ENCODE data around the gene KIF5C. TPM values are rescaled to one million over a fixed set of nuclear protein-coding genes. Genes with fewer than 3 reads are reported as not detected.

Gene KIF5C
- total and polyA plus RNA-seq, 9 donors = 0.73 to 18.7 (median 3.3) TPM

DNA sequence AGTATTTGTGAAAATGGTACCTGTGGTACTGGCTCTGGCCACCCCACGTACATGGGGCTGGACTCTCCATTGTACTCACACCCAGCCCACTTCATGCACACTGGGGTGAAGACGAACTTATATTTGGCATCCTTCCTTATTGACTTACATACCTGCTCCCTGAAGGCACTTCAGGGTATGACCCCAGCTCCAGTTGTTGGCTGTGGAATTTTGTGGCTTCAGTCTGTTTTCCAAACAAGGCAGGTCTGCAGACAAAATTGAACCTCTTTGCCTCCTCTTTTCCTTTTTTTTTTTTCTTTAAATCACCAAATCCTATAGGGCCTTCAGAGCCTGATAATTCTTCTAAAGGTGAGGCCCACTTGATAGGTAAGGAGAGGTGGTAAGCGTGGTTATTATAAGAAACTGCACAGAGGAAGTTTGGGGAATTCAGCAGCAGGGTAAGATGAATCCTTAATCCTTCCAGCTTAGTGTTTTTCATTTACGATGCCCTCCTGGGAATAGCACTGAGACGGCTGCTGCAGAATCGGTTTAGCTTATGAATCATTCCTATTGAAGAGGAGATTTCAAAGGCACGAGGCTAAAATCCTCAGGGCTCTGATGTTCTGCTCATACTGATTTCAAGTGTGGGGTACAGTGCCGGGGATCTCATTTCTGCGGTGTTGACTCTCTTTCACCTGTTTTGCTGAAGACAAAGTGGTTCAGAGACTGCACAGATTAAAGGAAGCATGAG, 55.2 kb downstream of the KIF5C start:
- no peak for DNase-seq
- Histone ChIP-seq H3K36me3 (no peaks in the 10 kb centered on the region), H3K4me3 (no peak overlapping the region), H3K4me1 (ENCODE audit: insufficient read depth) (peaks cover 2% of the 10 kb centered on the region), H3K9me3 (no peaks in the 10 kb centered on the region), H3K27me3 (no peaks in the 10 kb centered on the region), H3K27ac (no peak overlapping the region)
- TF ChIP-seq EP300 (IDR thresholded peaks at IDR 0.05) = no peak
- TF ChIP-seq, protein P1, sequence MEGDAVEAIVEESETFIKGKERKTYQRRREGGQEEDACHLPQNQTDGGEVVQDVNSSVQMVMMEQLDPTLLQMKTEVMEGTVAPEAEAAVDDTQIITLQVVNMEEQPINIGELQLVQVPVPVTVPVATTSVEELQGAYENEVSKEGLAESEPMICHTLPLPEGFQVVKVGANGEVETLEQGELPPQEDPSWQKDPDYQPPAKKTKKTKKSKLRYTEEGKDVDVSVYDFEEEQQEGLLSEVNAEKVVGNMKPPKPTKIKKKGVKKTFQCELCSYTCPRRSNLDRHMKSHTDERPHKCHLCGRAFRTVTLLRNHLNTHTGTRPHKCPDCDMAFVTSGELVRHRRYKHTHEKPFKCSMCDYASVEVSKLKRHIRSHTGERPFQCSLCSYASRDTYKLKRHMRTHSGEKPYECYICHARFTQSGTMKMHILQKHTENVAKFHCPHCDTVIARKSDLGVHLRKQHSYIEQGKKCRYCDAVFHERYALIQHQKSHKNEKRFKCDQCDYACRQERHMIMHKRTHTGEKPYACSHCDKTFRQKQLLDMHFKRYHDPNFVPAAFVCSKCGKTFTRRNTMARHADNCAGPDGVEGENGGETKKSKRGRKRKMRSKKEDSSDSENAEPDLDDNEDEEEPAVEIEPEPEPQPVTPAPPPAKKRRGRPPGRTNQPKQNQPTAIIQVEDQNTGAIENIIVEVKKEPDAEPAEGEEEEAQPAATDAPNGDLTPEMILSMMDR (IDR thresholded peaks at IDR 0.05) = no peak
- TF ChIP-seq POLR2A (IDR thresholded peaks at IDR 0.05) = no peak
- intact Hi-C loops (cut with DNase I) = no loop called here
- 42 to 53% (median 45%) methylated on average over 9 of the region's 9 CpGs for WGBS, 3 donors

DNA sequence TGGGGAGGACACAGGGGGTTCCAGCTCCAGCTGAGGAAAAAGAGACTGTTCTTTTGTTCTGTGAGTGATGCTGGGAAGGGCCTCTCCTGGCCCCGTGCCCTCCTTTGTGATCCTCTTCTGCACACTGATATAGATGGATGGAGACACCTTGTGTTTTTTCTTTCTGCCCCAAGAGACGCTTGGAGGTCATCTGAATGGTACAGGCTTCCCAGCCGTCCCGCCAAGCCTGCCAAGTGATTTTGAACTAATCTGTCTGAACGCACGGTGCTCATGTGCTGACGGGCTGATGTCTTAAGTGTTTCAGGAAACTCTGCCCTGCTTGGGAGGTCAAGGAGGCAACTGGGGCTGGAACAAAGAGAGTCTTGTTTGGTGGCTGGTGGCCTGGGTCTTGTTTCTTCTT, 57.5 kb downstream of the KIF5C start:
- Histone ChIP-seq H3K27ac (no peak overlapping the region), H3K27me3 (no peaks in the 10 kb centered on the region), H3K9me3 (no peaks in the 10 kb centered on the region), H3K4me3 (no peak overlapping the region), H3K4me1 (ENCODE audit: insufficient read depth) (peaks cover 2% of the 10 kb centered on the region), H3K36me3 (no peaks in the 10 kb centered on the region)
- intact Hi-C loops (cut with DNase I) = no loop called here
- TF ChIP-seq POLR2A (IDR thresholded peaks at IDR 0.05) = no peak
- TF ChIP-seq, protein P1 (IDR thresholded peaks at IDR 0.05) = no peak
- no peak for DNase-seq
- 83 to 88% (median 84%) methylated on average over 7 of the region's 7 CpGs for WGBS, 3 donors

DNA sequence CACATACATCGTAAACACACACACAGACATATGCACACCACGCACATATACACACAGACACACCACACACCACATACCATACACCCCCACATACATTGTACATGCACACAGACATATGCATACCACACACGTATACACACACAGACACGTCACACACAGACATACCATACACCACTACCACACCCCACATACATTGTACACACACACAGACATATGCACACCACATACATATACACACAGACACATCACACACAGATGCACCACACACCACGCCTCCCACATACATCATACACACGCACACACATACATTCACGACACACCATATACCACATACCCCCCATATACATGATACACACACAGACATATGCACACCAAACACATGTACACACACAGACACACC, 58.4 kb downstream of the KIF5C start:
- TF ChIP-seq EP300 (IDR thresholded peaks at IDR 0.05) = no peak
- TF ChIP-seq, protein P1 (IDR thresholded peaks at IDR 0.05) = no peak
- TF ChIP-seq POLR2A (IDR thresholded peaks at IDR 0.05) = no peak
- no peaks in the 10 kb centered on the region for H3K27me3 ChIP-seq
- H3K9me3 ChIP-seq = no peaks in the 10 kb centered on the region
- no peaks in the 10 kb centered on the region for H3K36me3 ChIP-seq
- no peak overlapping the region for H3K27ac ChIP-seq
- peaks cover 2% of the 10 kb centered on the region for H3K4me1 ChIP-seq (ENCODE audit: insufficient read depth)
- intact Hi-C loops (cut with DNase I) = no loop called here
- H3K4me3 ChIP-seq = no peak overlapping the region
- 94 to 95% (median 94%) methylated on average over 7 of the region's 7 CpGs for WGBS, 3 donors
- DNase-seq = no peak

DNA sequence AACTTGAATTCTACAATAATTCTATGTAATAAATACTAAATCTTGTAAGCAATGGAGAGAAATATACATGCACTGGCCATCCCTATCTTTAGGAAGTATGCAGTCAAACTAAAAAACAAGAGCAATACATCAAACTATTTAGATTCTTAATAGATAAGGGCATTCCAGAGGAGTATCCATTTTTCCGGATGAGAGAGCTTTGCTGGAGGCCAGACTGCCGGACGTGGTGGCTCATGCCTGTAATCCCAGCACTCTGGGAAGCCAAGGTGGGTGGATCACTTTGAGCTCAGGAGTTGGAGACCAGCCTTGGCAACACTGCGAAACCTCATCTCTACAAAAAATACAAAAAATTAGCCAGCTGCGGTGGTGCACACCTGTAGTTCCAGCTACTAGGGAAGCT, 60.8 kb downstream of the KIF5C start:
- Histone ChIP-seq H3K27me3 (no peaks in the 10 kb centered on the region), H3K9me3 (no peaks in the 10 kb centered on the region), H3K36me3 (no peaks in the 10 kb centered on the region), H3K4me3 (no peak overlapping the region), H3K27ac (no peak overlapping the region), H3K4me1 (ENCODE audit: insufficient read depth) (no peaks in the 10 kb centered on the region)
- WGBS, 3 donors = 87 to 92% (median 89%) methylated on average over 5 of the region's 5 CpGs
- TF ChIP-seq EP300 (IDR thresholded peaks at IDR 0.05) (no peak), POLR2A (IDR thresholded peaks at IDR 0.05) (no peak)
- TF ChIP-seq, protein P1 (IDR thresholded peaks at IDR 0.05) = no peak
- intact Hi-C loops (cut with DNase I) = no loop called here
- DNase-seq = no peak
